Testis (tissue), 5 donors: ENCODE results near the gene NCOA4. TPM values are rescaled to one million over a fixed set of nuclear protein-coding genes. Genes with fewer than 3 reads are reported as not detected.
A peak's percentile ranks its signal among the peaks of the same experiment; 100 is the strongest.

Experiments
- DNase-seq: peaks from one replicate; pipeline ENCODE4 v3.0.0-alpha.2; 2019
- H3K27ac ChIP-seq, 2 donors: fragments of 200-600 bp; sonication (generic); one replicate each; pipeline ENCODE4 v1.5.1; 2019
- H3K27me3 ChIP-seq: fragments of 200-600 bp; sonication (generic); one replicate; pipeline ENCODE4 v1.5.1; 2019
- H3K36me3 ChIP-seq: fragments of 200-600 bp; sonication (generic); one replicate; pipeline ENCODE4 v1.5.1; 2017; ENCODE audit warnings: low read depth; ENCODE audit errors: missing control alignments
- H3K4me1 ChIP-seq: fragments of 200-600 bp; sonication (generic); one replicate; pipeline ENCODE4 v1.5.1; 2019
- H3K4me3 ChIP-seq, 2 donors: fragments of 200-600 bp; sonication (generic); one replicate each; pipeline ENCODE4 v1.5.1; 2017 to 2019
- H3K9me3 ChIP-seq: fragments of 200-600 bp; sonication (generic); one replicate; pipeline ENCODE4 v1.5.1; 2017
- POLR2A ChIP-seq: fragments of 450-650 bp; IDR thresholded peaks from one replicate; pipeline ENCODE4 v1.6.1; 2017; ENCODE audit warnings: antibody characterized with exemption, mild to moderate bottlenecking, moderate library complexity
- WGBS, 2 donors: methylation state at CpG; one replicate each; pipeline ENCODE4 v1.1.5; 2018; 5-methylcytosine and 5-hydroxymethylcytosine counted together
- intact Hi-C: fragments of 100-400 bp; cut with DNase I; formaldehyde crosslinking; loops from one replicate; pipeline ENCODE4 v1.15.1; 2023; ENCODE audit warnings: low total_unique reads
- long read RNA-seq, 2 donors: transcript quantifications; one replicate each; lab custom pipeline, GENCODE V29; 2026
- polyA plus RNA-seq: library from polyadenylated mRNA; stranded (reverse); fragments of 350-450 nt; fragmentation: Illumina TruSeq; extraction: RNeasy Lipid Tissue Mini Kit (QIAGEN cat#74804); gene quantifications from one replicate; pipeline ENCODE4 v1.2.3, GENCODE V29; 2014; ENCODE audit warnings: low read depth, low replicate concordance; ENCODE audit not compliant: insufficient read depth
- total RNA-seq, 2 donors: library from RNA; depleted of rRNA; stranded (reverse); fragments of >200 nt; gene quantifications; one replicate each; pipeline ENCODE4 v1.2.3, GENCODE V29; 2016
- TF ChIP-seq, protein P1 (sequence below), 3 experiments: fragments of 450-650 bp in 2 of 3; fragments of 200-600 bp in 1 of 3; sonication (generic) in 1 of 3; IDR thresholded peaks; one replicate each; pipeline ENCODE4 v1.5.1; 2016 to 2019; ENCODE audit warnings: antibody characterized with exemption in 3 of 3, mild to moderate bottlenecking in 2 of 3, moderate library complexity in 1 of 3

The NCOA4 gene
- total RNA-seq (10 to 100 TPM; 64.4 to 76.0 TPM), polyA plus RNA-seq (90.8 TPM)
- long read RNA-seq, donor 1, transcript NCOA4-204 (10 exons, 3,549 nt), result major isoform, 17 of 52 reads
- long read RNA-seq, donor 1, partial matches to known transcripts, result 30 of 52 reads
- long read RNA-seq, donor 1, other reads (novel, unspliced or antisense), result 0 of 52 reads
- long read RNA-seq, donor 2, partial matches to known transcripts, result 37 of 42 reads
- long read RNA-seq, donor 2, other reads (novel, unspliced or antisense), result 0 of 42 reads

GRCh38 chr10:46030091-46030937 is at the start of gene NCOA4:
Gene NCOA4, minus strand, starts transcription at chr10:46030623. Its CDS starts 13,943 bp downstream, at chr10:46016680.
- DNase-seq, result peak; percentile 99
- TF ChIP-seq POLR2A, result no peak
- TF ChIP-seq, protein P1, sequence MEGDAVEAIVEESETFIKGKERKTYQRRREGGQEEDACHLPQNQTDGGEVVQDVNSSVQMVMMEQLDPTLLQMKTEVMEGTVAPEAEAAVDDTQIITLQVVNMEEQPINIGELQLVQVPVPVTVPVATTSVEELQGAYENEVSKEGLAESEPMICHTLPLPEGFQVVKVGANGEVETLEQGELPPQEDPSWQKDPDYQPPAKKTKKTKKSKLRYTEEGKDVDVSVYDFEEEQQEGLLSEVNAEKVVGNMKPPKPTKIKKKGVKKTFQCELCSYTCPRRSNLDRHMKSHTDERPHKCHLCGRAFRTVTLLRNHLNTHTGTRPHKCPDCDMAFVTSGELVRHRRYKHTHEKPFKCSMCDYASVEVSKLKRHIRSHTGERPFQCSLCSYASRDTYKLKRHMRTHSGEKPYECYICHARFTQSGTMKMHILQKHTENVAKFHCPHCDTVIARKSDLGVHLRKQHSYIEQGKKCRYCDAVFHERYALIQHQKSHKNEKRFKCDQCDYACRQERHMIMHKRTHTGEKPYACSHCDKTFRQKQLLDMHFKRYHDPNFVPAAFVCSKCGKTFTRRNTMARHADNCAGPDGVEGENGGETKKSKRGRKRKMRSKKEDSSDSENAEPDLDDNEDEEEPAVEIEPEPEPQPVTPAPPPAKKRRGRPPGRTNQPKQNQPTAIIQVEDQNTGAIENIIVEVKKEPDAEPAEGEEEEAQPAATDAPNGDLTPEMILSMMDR (IDR thresholded peaks at IDR 0.05), result peak; percentile 60 to 77 (median 72)
- Histone ChIP-seq H3K4me3 (peak within 1 kb of the TSS; percentile 65 to 80), H3K9me3 (no peaks in the 10 kb centered on the region), H3K4me1 (peaks cover 42% of the 10 kb centered on the region), H3K27me3 (no peaks in the 10 kb centered on the region), H3K27ac (peak within 1 kb of the TSS; percentile 83), H3K36me3 (no peaks in the 10 kb centered on the region)
- 1% methylated on average over 40 to 59 of the region's 59 CpGs for WGBS, 2 donors
- intact Hi-C loops, result no loop called here

GRCh38 chr10:46079831-46080585 is 49.6 kb upstream of the NCOA4 start:
- H3K27ac ChIP-seq, result no peak overlapping the region
- intact Hi-C loops, result no loop called here
- no peak for DNase-seq

DNA sequence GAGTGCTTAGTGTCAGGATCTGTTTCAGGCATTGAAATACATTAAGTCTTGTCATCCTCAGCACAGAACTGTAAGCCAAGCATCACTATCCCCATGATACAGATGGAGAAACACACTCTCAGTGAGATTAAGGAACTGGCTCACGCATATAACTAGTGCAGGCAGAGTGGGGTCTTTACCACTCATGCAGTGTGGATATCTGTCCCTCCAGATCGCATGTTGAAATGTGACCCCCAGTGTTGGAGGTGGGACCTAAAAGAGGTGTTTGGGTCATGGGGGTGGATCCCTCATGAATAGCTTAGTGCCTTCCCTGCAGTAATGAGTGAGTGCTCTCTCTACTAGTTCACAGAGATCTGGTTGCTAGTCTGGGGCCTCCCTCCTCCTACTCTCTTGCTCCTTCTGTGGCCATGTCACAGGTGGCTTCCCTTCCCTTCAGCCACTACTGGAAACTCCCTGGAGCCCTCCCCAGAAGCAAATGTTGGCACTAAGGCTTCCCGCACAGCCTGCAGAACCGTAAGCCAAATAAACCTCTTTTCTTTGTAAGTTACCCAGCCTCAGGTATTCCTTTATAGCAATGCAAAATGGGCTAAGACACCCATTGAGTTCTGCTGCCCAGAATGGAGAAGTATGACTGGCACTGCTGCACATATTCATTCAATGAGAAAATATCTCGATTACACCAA is 47.4 kb upstream of the NCOA4 start:
- no peaks in the 10 kb centered on the region for H3K4me1 ChIP-seq
- H3K27ac ChIP-seq, result no peak overlapping the region
- WGBS, 2 donors, result 86 to 89% methylated on average over 5 of the region's 5 CpGs
- TF ChIP-seq, protein P1 (IDR thresholded peaks at IDR 0.05), result no peak
- no peak for TF ChIP-seq POLR2A
- no peaks in the 10 kb centered on the region for H3K27me3 ChIP-seq
- no peak for DNase-seq
- no peaks in the 10 kb centered on the region for H3K36me3 ChIP-seq
- intact Hi-C loops, result no loop called here
- H3K4me3 ChIP-seq, result no peak overlapping the region
- no peaks in the 10 kb centered on the region for H3K9me3 ChIP-seq

More at GRCh38 chr10:46079831-46080585, 49.6 kb upstream of the NCOA4 start:
- no peak for TF ChIP-seq POLR2A
- TF ChIP-seq, protein P1 (IDR thresholded peaks at IDR 0.05), result no peak
- Histone ChIP-seq H3K4me1 (peaks cover 3% of the 10 kb centered on the region), H3K27me3 (no peaks in the 10 kb centered on the region), H3K36me3 (no peaks in the 10 kb centered on the region), H3K9me3 (no peaks in the 10 kb centered on the region), H3K4me3 (no peak overlapping the region)
- whole genome bisulfite sequencing, 2 donors, result 48 to 52% methylated on average over 4 of the region's 4 CpGs

DNA sequence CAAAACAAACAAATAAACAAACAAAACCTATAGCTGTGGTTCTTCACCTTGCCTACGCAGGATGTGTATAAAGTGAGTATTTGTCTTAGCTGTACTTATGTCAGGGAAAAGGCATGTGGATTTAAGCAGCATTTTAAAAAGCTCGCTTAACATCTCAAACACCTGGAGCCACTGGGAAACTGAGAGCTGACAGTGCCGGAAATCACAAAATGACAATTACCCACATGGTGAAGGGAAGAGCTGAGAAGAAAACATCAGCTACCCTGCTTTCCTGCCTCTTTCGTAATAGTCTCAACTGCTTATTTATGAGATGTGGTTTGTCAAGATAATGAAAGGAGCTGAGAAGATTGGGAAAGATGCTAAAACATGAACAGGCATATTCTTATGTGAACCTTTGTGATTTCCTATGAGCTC is 46.7 kb upstream of the NCOA4 start:
- WGBS, 2 donors, result 83 to 86% methylated on average over 4 of the region's 4 CpGs
- TF ChIP-seq, protein P1 (IDR thresholded peaks at IDR 0.05), result no peak
- no peak for TF ChIP-seq POLR2A
- Histone ChIP-seq H3K9me3 (no peaks in the 10 kb centered on the region), H3K27me3 (no peaks in the 10 kb centered on the region), H3K4me1 (no peaks in the 10 kb centered on the region), H3K36me3 (no peaks in the 10 kb centered on the region), H3K4me3 (no peak overlapping the region), H3K27ac (no peak overlapping the region)
- intact Hi-C loops, result no loop called here
- DNase-seq, result no peak
